OCI-LY3 (cell line): ENCODE results near the gene SNAP25.

ENCODE experiments used
- CTCF ChIP-seq: fragments of 200-600, 300-600 bp; sonication (generic); IDR thresholded peaks from 2 replicates; pipeline ENCODE4 v1.5.1; 2014; ENCODE audit warnings: antibody characterized with exemption, low read length, low read depth
- EZH2phosphoT487 ChIP-seq: fragments of 200-600 bp; shearing (Covaris generic); IDR thresholded peaks from 2 replicates; pipeline ENCODE4 v1.6.1; 2018; ENCODE audit warnings: antibody characterized with exemption, mixed run types, low read depth

- TF ChIP-seq CTCF, result no peak
- TF ChIP-seq EZH2phosphoT487, result no peak
Observed at GRCh38 chr20:10307359-10307735, 88.7 kb downstream of the SNAP25 start.
